GM21717 (cell line): ENCODE results near the gene IGFBPL1.
"Not testable (repeated sequence)": the region's sequence is repeated elsewhere in the genome, so short reads cannot be mapped to it uniquely, and the experiment has no call there.

Source experiments
- ATAC-seq: cut with Tn5 transposase; IDR thresholded peaks from one replicate; pipeline ENCODE4 v1.9.1; 2021; ENCODE audit warnings: mild to moderate bottlenecking, moderate library complexity; ENCODE audit not compliant: unreplicated experiment

The IGFBPL1 gene

GRCh38 chr9:38423973-38424843 lies at the start of gene IGFBPL1:
Gene IGFBPL1, minus strand, starts transcription at chr9:38424454. Its CDS starts 30 bp downstream, at chr9:38424424.
- no peak for ATAC-seq

DNA sequence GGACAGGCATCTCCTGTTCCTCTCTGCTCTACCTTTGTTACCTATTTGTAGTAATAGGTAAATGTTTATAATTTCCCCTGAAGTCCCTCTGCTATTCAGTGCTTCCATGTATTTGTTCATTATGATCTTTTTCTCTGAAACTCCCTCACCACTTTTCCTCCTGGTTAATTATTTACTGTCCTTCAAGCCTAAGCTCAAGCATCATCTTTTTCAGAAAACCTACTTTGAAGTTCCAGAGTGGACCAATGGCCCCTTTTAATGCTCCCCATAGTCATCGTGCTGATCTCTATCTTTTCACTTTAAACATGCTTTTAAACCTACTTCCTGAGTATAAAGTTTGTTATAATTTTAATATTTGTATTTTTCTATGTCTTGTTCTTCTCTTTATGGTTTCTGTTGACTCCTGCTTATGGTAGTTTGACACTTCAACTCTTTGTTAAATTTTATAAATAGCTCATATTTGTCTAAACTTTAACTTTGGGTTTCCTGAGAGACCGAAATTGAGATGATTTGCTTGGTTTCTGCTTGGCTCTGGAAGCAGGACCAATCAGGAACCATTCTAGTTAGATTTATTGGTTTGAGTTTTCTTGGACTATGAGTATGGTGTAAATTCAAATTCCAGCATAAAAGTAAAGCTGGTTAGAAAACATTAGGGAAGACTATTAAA lies 48.5 kb upstream of the IGFBPL1 start:
- ATAC-seq, result not testable (repeated sequence)

- no peak for ATAC-seq
These were observed 43.1 kb upstream of the IGFBPL1 start for GRCh38 chr9:38467404-38467803.

GRCh38 chr9:38453835-38454234 lies 29.6 kb upstream of the IGFBPL1 start:
- ATAC-seq, result no peak

DNA sequence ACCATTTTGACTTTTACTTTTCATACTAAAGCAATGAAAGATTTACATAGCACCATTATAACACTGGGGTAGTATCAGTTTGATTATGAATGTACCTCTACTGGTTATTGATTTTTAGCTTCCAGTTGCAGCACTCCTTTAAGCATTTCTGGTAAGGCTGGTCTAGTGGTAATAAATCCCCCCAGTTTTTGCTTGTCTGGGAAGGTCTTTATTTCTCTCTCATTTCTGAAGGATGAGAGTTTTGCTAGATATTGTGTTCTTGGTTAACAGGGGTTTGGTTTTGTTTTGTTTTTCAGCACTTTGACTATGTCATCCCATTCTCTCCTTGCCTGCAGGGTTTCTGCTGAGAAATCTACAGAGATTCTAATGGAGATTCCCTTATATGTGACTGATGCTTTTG lies 26.9 kb upstream of the IGFBPL1 start:
- ATAC-seq, result no peak

DNA sequence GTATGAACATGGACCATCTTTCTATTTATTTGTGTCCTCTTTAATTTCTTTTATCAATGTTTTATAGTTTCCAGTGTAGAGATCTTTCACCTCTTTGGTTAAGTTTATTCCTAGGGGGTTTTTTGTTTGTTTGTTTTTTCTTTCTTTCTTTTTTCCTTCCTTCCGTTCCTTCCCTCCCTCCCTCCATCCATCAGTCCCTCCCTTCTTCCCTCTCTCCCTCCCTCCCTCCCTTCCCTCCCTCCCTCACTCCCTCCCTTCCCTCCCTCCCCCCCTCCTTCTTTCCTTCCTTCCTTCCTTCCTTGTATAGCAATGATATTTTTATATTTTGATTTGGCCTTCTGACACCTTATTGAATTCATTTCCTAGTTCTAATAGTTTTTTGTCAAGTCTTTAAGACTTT lies 23.4 kb upstream of the IGFBPL1 start:
- ATAC-seq, result no peak

- ATAC-seq, result no peak
These were observed 21.1 kb upstream of the IGFBPL1 start for GRCh38 chr9:38445154-38446043.

DNA sequence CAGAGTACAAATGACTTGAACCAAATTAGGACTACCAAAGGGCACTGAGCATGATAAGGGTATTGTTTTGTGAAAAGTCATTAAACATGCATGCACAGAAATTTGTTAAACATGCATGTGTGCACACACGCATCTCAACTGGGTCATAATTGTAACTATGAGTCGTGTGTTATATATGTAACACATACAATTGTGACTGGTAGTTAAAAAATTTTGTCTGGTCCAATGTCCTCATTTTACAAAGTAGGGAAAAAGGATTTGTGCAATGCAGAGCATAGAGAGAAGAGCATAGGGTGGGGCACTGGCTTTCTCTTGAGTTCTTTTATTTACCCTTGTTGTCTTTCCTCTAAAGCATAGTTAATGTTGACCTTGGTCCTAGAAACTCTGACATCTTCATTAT lies 19.3 kb upstream of the IGFBPL1 start:
- no peak for ATAC-seq

DNA sequence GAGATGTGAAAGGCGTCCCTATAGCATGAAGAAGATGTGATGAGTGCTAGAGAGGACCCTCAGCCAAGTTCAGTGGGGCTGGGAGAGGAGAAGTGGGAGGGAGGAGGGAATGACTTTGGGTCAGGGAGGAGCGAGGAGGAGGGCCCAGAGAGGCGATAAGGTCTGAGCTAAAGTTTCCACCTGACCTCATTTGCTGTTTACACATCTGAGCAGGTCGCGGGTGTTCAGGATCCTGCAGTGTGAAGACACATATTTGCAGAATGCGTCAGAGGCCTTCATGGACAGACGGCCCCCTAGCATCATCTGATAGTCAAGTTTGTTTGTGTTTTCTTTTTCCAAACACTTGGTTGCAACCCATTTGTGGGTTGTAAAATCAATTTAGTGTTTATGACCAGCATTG lies 18.9 kb upstream of the IGFBPL1 start:
- ATAC-seq, result no peak

- no peak for ATAC-seq
These were observed 18.3 kb upstream of the IGFBPL1 start for GRCh38 chr9:38442473-38443096.

DNA sequence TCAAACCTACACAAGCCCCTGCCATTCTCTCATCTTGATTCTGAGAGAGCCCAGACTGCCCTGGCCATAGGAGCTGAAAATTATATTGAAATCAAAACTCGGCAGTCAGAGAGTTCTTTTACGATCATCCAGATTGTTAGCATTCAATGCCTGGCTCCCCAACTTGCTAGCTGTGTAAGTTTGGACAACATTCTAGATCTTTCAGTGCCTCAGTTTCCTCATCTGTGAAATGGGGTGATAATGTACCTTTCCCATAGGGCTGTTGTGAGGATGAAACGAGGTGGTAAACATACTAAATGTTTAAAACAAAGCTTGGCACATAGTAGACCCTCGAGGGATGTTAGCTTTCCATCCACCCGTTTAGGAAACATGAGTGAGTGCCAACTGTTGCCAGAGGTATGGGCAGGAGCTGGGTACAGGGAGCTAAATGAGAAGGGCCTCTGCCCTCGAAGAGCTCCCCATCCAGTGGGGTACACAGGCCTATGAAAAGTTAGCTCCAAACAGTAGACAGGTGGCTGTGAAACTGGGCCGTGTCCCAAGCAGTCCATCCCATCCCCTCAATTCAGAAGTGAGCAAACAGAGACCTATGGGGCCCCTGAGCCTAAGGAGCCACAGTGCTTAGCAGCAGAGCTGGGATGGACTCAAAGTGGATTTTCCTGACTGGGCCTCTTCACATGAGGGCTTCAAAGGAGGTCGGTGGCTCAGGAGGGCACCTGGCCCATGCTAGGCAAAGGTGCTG lies 17.3 kb upstream of the IGFBPL1 start:
- ATAC-seq, result no peak

DNA sequence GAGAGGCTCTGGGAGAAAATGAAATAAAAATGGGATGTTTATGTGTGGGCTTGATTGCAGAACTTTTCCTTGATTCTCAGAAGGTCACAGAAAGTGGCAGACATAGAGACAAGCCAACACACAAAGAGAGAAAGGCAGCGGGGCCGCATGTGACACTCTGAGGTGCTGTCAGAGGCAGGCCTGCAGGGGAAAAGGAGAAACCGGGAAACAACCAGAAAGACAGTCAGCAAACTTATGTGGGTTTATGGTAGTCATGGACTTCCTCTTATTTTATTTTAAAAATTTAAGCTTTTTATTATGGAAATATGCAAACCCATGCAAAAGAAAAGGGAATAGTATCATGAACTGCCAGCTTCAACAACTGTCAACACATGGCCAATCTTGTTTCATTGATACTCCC lies 16.3 kb upstream of the IGFBPL1 start:
- ATAC-seq, result no peak

DNA sequence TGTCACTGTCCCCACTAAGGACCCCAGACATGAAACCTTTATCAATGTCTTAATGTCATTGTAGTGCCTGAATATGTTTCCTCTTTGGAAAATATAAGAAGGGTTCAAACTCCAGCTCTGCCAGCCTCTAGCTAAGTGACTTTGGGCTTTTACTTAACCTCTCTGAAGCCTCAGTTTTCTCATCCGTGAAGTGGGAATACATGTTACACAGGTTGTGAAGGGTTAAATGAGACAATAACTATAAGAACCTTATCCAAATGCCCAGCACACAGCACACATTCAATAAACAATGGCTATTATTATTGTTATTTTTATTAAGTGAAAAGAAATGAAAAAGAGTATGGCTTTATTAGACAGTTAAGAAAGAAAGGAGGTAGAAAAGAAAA lies 15.7 kb upstream of the IGFBPL1 start:
- ATAC-seq, result no peak

DNA sequence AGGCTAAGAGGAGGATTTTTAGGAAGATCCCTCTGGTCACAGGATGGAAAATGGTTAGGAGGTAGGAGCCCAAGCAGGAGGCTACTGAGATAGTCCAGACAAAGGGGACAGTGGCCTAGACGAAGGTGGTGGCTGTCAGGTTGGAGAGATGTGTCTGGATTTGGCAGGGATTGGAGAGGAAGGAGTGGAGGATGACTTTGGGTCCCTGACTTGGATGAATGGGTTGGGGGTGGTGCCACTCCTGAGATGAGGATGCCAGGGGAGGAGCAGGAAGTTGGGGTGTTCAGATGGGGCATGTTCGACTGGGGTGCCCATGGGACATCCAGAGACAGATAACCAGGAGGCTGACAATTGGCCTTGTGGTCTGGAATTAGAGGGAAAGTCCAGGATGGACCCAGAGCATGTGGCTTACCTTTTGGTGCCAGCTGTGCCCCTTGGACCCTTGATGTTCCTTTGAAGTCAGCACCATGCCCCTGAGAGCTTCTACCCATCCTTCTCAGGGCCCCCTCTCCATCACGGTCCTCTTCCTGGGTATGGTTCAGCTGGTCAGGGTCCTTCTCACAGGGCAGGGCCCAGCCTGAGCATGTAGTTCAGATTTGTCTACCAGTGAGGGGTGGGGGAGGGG lies 15.1 kb upstream of the IGFBPL1 start:
- no peak for ATAC-seq

GRCh38 chr9:38437193-38437823 lies 13.1 kb upstream of the IGFBPL1 start:
- ATAC-seq, result no peak

DNA sequence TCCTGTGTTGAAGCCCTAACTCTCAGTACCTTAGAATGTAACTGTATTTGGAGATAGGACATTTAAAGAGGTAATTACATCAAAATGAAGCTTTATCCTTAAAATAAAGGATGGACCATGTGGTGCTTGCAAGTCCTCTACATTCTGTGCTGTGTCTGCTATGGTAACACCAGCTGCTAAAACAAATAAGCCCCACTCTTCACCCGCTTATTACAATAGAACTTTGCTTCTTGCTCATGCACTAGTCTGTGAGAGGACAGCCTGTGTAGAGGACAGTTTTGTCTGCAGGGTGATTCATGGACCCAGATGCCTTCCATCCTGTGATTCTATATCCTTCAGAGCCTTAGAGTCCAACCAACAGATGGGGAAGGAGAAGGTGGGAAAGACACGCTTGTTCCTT lies 12.5 kb upstream of the IGFBPL1 start:
- ATAC-seq, result no peak

- ATAC-seq, result no peak
These were observed 11.3 kb upstream of the IGFBPL1 start for GRCh38 chr9:38435521-38435920.

DNA sequence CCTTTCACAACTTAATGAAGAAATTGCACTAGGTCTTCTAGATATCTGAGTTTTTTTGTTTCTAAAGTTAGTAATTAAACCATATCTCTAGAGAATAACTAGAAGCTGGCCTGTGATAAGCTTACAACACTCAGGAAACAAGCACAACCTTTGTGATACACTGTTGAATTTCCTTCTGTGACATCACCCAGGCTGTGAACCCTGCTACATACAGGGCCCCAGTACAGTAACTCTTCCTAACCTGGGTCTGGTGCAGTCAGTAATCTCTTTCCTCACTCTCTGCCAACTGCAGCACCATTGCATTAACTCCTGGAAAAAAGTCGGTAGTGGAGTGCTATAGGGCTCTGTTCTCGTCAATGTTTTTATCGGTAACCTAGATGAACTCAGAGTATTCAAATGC lies 10.6 kb upstream of the IGFBPL1 start:
- no peak for ATAC-seq

DNA sequence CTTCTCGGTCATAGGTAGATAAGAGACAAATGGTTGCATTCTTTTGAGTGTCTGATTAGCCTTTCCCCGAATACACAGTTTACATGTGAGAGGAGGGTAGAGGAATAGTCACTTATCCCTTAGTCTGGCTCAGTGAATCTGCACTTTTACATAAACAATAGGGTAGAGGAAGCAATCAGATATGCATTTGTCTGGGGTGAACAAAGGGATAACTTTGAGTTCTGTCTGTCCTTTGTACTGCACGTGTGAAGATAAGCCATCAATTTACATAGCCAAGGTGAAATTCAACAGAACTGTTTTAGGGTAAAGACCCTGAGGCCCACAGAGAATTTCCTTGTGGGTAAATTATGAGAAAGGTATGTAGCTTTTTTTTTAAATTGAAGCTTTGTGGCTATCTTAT lies 10.1 kb upstream of the IGFBPL1 start:
- ATAC-seq, result no peak
